Tongue (tissue), 2 donors: ENCODE data around the gene ENOX1. TPM values are rescaled to one million over a fixed set of nuclear protein-coding genes. Genes with fewer than 3 reads are reported as not detected.

Experiments
- DNase-seq: peaks from one replicate; pipeline ENCODE4 v3.0.0-alpha.2; 2015
- total RNA-seq: library from RNA; depleted of rRNA; stranded (reverse); fragments of >200 nt; gene quantifications from one replicate; pipeline ENCODE4 v1.2.3, GENCODE V29; 2014

The ENOX1 gene
- total RNA-seq, 1 donor from 2014 or later = 11.8 TPM

- peak; percentile 53 for DNase-seq
Observed at GRCh38 chr13:43608400-43609137, 178.2 kb downstream of the ENOX1 start.

DNA sequence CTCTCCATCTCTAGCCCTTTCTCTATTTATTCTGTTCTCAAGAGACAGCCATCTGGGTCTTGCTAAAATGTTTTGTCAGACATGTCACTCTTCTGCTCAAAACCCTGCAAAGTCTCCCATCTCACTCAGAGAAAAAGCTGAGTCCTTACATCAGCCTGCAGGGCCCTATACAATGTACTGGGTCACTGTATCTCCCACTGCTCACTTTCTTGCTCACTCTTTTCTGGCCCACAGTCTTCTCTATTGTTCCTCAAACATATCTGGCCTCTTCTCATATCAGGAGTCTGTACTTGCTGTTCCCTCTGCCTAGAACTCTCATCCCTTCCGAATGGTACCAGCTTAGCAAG is 189.2 kb downstream of the ENOX1 start:
- DNase-seq = no peak

DNA sequence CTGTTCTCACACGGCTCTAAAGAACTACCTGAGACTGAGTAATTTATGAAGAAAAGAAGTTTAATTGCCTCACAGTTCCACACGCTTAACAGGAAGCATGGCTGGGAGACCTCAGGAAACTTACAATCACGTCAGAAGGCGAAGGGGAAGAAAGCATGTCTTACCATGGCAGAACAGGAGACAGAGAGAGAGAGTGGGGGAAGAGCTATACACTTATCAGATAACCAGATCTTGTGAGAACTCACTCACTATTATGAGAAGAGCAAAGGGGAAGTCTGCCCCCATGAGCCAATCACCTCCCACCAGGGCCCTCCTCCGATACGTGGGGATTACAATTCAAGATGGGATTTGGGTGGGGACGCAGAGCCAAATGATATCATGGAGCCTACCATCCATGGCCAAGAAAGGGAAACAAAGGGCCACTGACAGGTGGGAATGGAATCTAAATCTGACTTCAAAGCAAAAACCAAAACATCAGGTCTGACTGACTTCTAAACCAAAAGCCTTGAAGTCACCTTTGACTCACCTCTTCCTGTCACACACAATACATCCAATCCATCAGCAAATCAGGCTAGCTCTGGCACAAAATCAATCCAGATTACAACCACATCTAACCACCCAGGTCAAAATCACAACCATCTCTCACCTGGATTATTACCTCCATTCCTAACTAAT is 189.7 kb downstream of the ENOX1 start:
- no peak for DNase-seq

DNA sequence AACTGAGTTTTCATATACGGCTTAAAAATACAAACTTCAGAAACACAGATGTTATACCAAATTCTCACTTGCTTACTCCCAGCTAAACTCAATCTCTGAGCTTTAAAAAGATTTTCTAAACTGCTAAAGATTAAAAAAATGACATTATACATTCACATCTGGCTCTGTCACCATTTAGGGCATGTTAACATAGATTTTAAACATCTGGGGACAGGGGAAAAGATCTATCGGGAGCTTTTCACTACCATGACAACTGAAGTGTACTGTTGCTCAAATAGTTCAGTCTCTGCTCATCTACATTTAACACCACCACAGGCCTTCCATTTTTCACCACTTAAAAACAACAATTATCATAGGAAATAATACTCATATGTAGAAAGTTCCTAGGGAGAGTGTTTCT is 190.8 kb downstream of the ENOX1 start:
- no peak for DNase-seq

DNA sequence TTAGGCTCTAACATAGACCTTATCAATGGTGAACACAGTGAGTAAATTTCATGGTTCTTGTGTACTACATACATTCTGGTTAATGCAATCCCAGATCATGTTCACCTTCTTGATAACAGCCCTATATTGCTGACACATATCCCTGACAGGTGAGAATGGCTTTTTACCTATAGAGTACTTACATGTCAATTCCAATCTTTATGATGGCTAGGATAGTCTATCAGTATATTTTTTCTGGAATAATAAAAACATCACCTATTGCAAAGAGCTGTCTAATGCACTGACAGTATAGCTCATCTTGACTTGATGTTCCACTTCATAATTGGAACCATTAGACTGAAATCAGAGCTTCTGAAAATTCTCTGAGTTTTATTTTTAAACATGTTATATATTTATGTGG is 199.4 kb downstream of the ENOX1 start:
- DNase-seq = no peak

DNA sequence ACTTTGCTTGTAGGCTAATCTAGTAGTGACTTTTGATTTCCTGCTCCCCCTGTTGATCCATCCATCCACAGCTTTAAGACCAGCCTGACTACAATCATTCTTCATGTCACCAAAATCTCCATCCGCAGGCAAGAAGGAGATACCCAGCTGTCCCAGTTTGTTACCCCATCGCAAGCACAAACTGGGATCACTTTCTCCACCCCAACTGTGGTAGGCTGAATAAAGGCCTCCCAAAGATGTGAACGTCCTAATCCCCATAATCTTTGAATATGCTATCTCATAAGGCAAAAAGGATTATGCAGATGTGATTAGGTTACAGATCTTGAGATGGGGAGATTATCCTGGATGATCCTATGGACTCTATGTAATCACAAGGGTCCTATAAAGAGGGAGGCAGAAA is 202.0 kb downstream of the ENOX1 start:
- DNase-seq = peak; percentile 60

DNA sequence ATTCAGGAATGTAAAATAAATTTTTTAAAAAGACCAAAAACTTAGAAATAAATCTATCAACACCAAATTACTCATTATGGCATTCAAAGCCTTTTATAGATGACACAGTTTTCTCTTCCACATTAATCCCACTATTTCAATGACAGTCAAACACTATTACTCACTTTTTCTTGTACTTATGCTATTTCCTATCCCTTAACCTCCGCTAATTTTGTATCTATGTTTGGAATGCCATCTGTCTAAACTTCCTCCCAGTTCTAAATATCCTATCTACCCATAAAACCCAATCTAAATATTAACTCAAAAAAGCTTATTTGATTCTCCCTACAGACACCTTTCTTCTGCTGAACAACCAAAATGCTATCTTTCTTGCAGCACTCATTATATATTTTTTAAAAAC is 203.5 kb downstream of the ENOX1 start:
- no peak for DNase-seq

- no peak for DNase-seq
Observed at GRCh38 chr13:43580280-43580679, 206.5 kb downstream of the ENOX1 start.

- no peak for DNase-seq
Observed at GRCh38 chr13:43579321-43579720, 207.5 kb downstream of the ENOX1 start.

GRCh38 chr13:43574605-43575004 is 212.2 kb downstream of the ENOX1 start:
- no peak for DNase-seq

GRCh38 chr13:43573802-43574514 is 212.8 kb downstream of the ENOX1 start:
- DNase-seq = peak; percentile 32

DNA sequence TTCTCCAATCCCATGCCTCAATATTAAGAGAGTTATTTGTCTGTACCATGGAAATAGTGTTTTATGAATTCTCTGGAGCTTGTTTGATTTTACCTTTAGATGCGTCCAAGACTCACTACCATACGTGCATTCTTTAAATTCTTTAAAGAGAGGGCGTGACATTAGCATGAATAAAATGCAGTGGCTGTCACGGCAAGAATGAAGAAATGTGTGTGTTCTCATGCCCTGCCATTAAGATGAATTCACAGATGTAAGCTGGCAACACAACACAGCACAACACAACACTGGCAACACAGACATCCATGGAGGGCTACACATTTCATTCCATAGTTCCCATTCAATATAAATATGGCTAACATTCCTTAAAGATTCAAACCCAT is 213.4 kb downstream of the ENOX1 start:
- no peak for DNase-seq

DNA sequence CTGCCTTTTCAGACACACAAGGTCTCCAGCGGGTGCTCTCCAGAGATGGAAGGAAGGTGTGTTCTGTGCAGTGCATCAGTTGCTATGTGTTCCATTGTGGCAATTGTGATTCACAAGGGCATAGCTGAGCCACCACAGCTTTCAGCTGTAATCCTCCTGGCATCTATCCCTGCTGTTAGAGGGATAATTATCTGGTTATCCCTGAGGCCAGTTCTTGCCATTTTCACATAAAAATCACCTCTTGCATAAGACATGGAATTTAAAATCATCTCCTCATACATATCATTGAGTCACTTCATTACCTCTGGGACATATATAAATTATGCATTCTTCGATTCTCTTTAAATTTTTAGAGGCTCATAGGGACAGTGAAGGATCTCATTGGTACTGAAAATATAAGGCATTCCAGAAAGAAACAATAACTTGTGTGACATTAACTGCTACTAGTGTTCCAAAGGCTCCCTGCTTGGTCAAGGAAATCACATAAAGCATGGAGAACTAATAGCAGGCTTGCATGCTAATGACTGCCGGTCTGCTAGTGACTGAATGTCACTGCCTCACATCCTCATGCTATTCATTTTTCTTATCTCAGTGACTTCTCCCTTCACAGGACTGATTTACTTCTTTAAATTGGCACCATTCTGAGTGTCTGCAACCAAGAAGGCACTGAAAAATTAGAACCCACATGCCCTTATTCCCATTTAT is 214.0 kb downstream of the ENOX1 start:
- DNase-seq = peak; percentile 41

DNA sequence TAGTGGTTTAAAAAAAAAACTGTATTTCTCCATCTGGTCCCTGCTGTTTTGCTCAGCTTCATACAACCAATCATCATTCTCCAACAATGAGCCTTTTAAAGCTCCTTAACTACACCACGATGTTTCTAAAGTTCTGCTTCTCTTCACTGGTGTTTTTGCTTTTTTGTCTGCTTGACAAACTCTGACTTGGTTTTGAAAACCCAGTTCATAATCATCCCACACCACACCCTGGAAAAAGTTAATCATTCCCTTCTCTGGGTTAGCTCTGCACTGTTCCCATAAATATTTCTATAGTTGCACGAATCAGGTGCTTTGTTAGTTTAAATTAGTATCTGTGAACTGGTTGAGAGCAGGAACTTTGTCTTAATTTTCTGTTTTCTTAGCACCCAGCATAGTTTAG is 217.1 kb downstream of the ENOX1 start:
- DNase-seq = no peak

- DNase-seq = no peak
Observed at GRCh38 chr13:43567608-43568007, 219.2 kb downstream of the ENOX1 start.

DNA sequence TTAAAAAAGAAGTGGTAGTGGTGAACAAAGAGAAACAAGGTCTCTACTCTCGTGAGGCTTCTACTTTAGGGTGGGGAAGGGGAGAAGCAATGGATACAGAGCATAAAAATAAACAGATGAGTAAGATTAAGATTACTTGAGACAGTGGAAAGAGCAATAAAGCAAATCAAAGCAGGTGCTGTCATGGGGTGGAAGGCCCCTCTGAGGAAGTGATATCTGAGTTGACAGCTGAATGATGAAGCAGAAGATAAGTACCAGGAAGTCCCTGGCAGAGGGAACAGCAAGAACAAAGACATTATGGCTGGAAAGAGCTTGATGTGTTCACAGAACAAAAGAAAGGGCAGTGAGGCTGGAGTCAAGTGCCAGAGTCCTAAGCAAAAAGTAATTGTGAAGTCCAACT is 221.8 kb downstream of the ENOX1 start:
- DNase-seq = no peak

GRCh38 chr13:43561081-43561480 is 225.7 kb downstream of the ENOX1 start:
- DNase-seq = no peak

DNA sequence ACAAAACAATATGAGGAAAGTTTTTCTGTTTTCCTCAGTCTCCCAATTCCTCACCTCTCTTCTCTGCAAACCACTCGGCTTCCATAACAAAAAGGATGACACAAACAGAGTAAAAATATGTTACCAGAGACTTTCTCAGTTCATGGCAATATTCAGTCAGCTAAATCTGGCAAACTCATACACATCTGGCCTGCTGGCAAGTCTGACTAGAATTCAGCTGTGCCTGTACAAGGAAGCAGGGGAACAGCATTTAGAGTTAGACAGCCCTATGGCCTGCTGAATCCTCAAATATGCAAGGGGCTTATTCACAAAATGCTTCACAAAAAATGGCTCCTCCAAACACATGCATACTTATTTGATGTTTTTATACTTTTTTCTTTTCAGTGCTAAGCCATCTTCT is 227.8 kb downstream of the ENOX1 start:
- DNase-seq = peak; percentile 84

GRCh38 chr13:43558326-43558725 is 228.4 kb downstream of the ENOX1 start:
- DNase-seq = peak; percentile 47

GRCh38 chr13:43555667-43556066 is 231.1 kb downstream of the ENOX1 start:
- DNase-seq = no peak

DNA sequence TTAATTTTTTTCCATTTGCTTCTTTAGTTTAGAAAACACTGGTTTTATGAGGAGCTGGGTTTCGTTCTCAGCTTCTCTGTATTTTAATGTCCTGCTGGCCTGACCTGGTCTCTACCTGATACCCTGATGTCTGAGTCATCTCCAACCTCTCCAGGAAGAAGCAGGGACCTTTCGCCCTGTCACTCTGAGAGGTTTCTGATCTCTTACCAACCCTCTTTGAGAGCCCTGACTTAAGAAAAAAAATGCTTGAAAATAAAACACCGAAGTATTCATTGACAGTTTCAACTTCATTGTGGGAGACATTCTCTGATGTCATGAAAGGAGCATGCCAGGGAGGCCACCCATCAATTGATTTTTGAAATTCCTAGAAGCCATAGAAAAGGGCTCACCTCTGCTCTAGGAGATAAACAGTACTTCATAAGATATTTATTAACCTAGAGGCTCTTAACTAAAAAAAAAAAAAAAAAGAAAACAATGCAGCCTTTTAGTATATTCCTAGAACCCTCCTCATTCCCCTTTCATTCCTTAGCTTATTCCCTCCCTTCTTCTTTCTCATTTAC is 234.8 kb downstream of the ENOX1 start:
- no peak for DNase-seq

DNA sequence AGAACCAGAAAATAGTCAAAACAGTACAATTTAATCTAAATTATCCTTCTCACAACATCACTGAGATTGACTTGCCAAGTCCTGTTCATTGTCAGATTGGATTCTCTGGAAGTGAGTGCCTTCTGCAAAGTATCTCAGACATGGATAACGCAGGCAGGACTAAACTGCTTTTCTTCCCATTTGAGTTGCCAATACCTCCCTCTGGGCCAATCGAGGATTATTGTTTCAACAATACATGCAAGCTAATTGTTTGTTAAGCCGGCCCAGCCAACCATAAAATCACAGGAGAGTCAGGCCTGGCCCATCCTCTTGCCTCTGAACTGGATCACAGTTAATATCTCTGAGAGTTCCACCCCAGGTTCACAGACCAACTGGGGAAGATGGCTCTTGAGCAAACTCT is 240.0 kb downstream of the ENOX1 start:
- DNase-seq = peak; percentile 71

DNA sequence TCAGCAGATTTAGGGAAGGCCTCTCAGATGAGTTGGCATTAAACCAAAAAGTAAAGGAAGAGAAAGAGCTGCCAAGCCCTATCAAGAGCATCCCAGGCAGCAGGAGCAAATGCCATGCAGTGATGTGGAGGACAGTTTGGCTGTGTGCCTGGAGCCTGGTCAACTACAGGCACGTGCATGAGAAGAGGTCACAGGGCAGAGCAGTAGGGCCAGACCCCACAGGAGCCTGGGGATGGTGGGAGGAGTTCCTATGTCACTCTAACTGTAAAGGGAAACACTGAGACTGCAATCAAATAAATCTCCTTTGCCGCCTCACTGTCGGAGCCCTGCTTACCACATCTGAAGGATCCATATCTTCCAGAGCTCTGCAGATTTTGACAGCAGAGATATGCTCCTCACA is 240.5 kb downstream of the ENOX1 start:
- DNase-seq = peak; percentile 38
